IPS-15b (cell line): Measurements from ENCODE around the gene CNOT8.

ENCODE experiments used
- H3K27me3 ChIP-seq: one replicate; pipeline ENCODE4 v1.6.1; 2013; ENCODE audit warnings: low read length; ENCODE audit not compliant: control insufficient read depth, insufficient read depth
- H3K36me3 ChIP-seq: one replicate; pipeline ENCODE4 v1.6.1; 2013; ENCODE audit warnings: low read length; ENCODE audit not compliant: control insufficient read depth, insufficient read depth
- H3K4me1 ChIP-seq: one replicate; pipeline ENCODE4 v1.6.1; 2013; ENCODE audit warnings: mild to moderate bottlenecking, low read length; ENCODE audit not compliant: control insufficient read depth, insufficient read depth
- H3K4me3 ChIP-seq: one replicate; pipeline ENCODE4 v1.5.1; 2013; ENCODE audit warnings: low read depth, low read length
- H3K9ac ChIP-seq: one replicate; pipeline ENCODE4 v1.6.1; 2013; ENCODE audit warnings: low read depth, mild to moderate bottlenecking, low read length
- H3K9me3 ChIP-seq: one replicate; pipeline ENCODE4 v1.6.1; 2013; ENCODE audit warnings: mild to moderate bottlenecking, low read length; ENCODE audit not compliant: control insufficient read depth, insufficient read depth

CNOT8 gene

DNA sequence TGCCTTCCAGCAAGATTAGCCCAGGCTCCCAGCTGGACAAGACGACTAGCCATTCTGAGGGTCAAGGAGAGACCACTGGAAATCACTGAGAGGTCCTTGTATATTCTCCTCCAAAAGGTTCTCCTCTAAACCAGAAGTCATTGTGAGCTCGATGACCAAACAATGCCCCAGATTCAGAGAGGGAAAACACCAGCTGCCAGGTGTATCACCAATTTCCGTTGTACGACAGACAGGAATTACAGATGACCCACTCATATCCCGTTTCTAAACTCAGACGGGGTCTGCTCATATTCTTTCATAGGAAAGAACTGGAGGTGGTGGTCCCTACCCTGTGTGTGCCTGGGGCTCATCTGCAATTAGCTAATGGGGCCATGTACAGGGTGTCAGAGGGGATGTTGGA lies 22.2 kb upstream of the CNOT8 start:
- peaks cover 4% of the 10 kb centered on the region for H3K4me1 ChIP-seq
- no peaks in the 10 kb centered on the region for H3K9me3 ChIP-seq
- no peak overlapping the region for H3K4me3 ChIP-seq
- no peak overlapping the region for H3K9ac ChIP-seq
- no peaks in the 10 kb centered on the region for H3K27me3 ChIP-seq
- peaks cover 3% of the 10 kb centered on the region for H3K36me3 ChIP-seq

DNA sequence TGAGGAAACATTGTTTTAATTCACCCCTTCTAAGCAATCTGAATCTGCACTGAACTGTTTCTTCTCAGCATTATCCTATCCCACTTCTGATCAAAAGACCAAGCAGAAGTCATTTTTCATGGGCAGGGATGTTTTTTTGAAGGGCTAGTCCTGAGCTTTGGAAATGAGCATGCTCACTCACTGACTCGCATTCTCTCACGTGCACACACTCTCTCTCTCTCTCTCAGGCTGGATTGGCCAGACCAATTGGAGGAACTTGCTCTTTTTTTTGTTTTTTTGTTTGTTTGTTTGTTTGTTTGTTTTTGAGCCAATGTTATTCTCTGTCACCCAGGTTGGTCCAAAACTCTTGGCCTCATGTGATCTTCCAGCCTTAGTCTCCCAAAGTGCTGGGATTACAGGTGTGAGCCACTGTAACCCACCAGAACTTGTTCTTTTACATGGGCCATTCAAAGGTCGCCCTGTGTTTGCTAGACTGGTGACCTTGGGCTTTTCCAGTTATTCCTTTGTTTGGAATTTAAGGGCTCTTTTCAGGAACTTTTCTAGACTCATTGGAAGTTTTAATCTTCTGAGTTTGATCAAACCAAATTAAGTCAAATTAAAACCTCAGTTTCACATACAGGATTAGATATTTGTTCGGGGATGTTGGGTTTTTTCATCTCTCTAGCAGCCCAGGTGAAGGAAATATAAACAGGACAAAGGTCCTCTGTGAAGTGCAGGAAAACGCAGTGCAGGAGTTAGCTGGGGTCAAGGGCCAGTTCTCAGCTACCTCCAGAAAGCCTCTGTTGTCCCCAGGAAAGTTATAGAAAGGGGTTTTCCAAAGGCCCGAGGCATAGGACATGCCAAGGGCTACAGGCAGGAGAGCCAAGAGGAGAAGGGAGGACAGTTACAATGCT lies 21.2 kb upstream of the CNOT8 start:
- no peaks in the 10 kb centered on the region for H3K9me3 ChIP-seq
- peaks cover 3% of the 10 kb centered on the region for H3K36me3 ChIP-seq
- H3K9ac ChIP-seq = no peak overlapping the region
- H3K27me3 ChIP-seq = no peaks in the 10 kb centered on the region
- H3K4me1 ChIP-seq = peaks cover 4% of the 10 kb centered on the region
- H3K4me3 ChIP-seq = no peak overlapping the region

DNA sequence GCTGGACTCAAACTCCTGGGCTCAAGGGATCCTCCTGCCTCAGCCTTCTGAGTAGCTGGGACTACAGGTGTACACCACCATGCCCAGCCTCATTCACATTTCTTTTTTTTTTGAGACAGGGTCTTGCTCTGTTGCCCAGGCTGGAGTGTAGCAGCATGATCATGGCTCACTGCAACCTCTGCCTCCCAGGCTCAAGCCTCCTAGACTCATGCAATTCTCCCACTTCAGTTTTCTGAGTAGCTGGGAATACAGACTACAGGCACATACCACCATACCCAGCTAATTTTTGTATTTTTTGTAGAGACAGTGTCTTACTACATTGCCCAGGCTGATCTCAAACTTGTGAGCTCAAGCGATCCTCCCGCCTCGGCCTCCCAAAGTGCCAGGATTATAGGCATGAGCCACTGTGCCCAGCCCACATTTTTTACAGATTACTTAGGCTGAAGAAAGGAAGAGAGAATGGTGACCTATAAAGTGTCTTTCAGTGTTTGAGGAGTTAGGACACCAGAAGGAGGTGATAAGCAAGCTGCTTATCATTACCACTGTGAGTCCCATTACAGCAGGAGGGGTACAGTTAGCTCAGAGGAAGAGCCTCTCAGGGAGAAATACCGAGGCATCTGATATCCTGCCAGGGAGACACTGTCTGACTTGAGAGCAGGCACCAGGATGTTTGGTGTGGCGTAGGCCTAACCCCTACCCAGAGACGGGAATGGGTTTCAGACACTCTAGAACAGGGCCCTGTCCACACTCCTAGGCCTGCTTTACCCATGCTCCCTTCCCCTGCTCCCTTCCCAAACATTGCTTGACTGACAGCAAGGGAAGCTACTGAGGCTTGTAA lies 17.8 kb upstream of the CNOT8 start:
- Histone ChIP-seq H3K4me1 (no peaks in the 10 kb centered on the region), H3K9me3 (no peaks in the 10 kb centered on the region), H3K4me3 (no peak overlapping the region), H3K9ac (no peak overlapping the region), H3K27me3 (no peaks in the 10 kb centered on the region), H3K36me3 (peaks cover 3% of the 10 kb centered on the region)

DNA sequence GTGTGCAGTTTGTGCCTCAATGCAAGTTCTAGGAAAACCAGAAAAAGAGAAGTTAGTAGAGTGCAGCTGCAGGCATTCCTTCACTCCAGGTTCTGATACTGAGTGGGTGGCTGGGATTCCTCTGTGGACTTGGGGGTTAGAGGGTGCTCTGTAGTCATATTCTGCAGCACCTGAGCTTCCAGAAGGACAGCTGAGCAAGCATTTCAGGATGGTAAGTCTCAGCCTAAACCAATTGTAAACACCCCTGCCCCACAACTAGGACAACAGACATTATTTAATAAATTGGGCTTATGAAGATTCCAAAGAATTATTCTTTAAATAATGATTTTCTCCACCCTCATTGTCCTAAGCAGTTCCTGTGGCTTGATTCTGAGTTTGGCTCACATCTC lies 17.2 kb upstream of the CNOT8 start:
- no peaks in the 10 kb centered on the region for H3K4me1 ChIP-seq
- H3K36me3 ChIP-seq = peaks cover 3% of the 10 kb centered on the region
- H3K4me3 ChIP-seq = no peak overlapping the region
- H3K9me3 ChIP-seq = no peaks in the 10 kb centered on the region
- no peaks in the 10 kb centered on the region for H3K27me3 ChIP-seq
- no peak overlapping the region for H3K9ac ChIP-seq

DNA sequence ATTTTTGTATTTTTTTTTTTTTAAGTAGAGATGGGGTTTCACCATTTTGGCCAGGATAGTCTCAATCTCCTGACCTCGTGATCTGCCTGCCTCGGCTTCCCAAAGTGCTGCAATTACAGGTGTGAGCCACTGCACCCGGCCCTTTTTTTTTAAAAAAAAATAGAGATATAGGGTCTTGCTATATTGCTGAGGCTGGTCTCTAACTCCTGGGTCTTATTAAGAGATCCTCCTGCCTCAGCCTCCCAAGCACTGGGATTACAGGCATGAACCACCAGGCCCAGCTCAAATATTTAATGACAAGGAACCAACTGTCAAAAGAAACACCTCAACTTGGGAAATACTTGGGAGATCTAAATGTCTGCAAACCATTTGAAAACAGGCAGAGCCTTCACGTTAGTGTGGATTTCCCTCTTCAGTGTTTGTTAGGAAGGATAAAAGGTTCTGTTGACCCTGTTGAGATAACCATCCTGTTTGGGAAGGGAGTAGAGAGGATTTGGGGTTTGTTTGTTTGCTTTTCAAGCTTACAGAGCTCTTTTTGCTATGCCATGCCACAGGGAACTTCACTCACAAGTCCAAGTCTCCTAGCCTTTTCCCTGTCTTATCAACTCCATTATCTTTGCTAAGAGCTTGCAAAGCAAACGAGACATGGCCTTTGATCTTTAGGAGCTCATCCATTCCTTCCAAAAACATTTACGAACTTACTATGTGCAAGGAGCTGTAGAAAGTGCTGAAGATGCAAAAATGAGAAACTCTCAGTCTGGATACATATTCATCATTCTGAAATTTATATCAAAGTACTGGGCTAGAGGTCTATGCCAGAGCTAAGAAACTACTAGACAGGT lies 15.5 kb upstream of the CNOT8 start:
- Histone ChIP-seq H3K36me3 (peaks cover under 1% of the 10 kb centered on the region), H3K4me1 (no peaks in the 10 kb centered on the region), H3K9ac (no peak overlapping the region), H3K9me3 (no peaks in the 10 kb centered on the region), H3K27me3 (no peaks in the 10 kb centered on the region), H3K4me3 (no peak overlapping the region)

DNA sequence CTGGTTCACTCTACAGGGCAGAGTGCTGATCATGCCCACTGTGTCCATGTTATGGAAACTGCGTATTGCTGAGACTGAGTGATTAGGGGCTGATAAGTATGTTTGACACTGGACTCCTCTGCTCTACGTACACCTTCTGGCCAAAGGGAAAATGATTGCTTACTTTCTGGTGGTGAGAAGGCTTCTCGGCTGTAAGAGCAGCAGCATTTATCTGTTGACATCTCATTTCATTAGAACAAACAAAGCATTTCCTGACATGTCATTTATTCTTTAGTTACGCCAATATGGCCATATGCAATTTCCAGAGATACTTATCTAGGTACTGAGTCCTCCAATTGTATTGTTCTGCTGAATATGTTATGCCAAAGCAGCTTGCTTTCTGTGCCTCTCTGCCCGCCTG lies 13.6 kb upstream of the CNOT8 start:
- Histone ChIP-seq H3K4me3 (no peak overlapping the region), H3K4me1 (no peaks in the 10 kb centered on the region), H3K36me3 (no peaks in the 10 kb centered on the region), H3K9ac (no peak overlapping the region), H3K27me3 (no peaks in the 10 kb centered on the region), H3K9me3 (no peaks in the 10 kb centered on the region)

DNA sequence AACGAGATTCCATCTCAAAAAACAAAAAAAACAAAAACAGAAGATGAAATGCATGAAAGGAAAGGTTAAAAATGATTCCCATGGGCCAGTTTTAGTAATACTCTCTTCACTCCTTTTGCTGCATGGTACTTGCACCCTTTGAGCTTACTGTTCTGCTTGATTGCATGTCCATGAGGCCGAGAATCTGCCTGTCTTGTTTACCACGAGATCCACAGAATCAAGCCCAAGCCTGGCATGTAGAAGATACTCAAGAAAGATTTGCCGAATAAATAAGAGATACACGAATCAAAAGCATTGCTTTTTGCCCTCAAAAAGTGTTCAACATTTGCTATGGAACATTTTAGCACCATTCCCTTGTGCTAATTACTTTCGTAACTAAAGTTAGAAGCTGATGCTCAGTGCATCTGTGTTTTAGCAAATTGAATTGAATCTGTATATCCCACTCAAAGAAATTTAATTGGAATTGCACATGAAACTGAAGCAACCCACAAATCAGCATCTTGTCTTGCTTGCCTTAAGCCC lies 9.1 kb upstream of the CNOT8 start:
- Histone ChIP-seq H3K9me3 (no peaks in the 10 kb centered on the region), H3K4me3 (peak overlapping the region; percentile 50), H3K36me3 (no peaks in the 10 kb centered on the region), H3K27me3 (no peaks in the 10 kb centered on the region), H3K9ac (no peak overlapping the region), H3K4me1 (peaks cover 5% of the 10 kb centered on the region)

DNA sequence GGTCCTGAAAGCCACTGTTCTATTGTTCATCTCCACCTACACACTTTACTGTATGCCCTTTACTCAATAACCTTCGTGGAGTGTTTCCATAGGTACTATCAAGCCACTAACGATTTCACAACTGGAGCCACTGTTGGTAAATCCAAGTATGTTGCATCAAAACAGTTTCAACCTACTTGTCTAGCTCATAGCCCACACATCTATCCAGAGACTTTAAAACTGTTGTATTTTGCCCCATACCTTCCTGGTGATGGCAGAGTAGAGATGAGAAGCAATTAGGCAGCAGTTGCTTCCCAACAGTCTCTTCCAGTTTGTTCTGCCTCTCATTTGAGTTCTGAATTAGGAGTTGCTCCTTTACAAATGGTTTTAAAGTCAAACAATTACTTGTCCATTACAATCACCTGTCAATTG lies 8.6 kb upstream of the CNOT8 start:
- Histone ChIP-seq H3K4me3 (peak overlapping the region; percentile 50), H3K4me1 (peaks cover 5% of the 10 kb centered on the region), H3K9me3 (no peaks in the 10 kb centered on the region), H3K27me3 (no peaks in the 10 kb centered on the region), H3K9ac (peak overlapping the region; percentile 77), H3K36me3 (no peaks in the 10 kb centered on the region)

DNA sequence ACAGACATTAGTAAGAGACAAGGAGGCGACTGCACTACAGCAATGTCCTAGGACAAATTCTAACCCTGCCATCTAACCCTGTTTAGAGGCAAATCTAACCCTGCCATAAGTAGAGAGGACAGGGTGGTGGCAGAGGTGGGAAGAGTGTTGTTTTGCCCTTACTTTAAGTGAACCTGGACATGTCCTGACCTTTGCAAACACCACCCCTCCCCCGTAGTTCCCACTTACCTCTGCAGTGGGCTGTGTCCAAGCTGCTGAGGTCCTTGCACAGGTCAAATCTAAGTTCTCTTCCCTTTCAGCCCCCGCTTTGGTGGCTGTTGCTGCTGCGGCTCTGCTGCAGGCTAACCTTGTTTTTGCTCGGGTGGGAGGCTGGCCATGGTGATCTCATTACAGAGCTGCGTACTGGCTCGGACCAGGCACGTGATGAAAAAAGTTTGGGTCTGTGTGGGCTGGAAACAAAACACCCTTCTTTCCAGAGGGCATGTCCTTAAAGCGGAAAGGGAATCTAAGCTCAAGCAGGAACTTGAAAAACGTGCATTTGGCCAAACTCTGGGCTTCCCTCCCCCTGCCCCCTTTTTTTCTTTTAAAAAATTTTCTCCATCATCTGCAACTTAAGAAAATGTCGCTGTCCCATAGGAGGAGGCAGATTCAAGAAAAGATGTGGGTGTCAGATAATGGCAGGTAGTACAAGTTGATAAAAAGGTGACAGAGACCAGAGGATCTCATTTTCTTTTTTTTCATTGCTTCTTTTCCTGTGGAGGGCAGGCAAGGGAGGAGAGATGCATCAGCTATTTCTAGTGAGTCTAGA lies 8.0 kb upstream of the CNOT8 start, which contains the start of gene FAXDC2:
Gene FAXDC2, minus strand, starts transcription at position 349 of the 808 bp plus-strand sequence. CDS start 12,425 bp downstream, outside the sequence.
- Histone ChIP-seq H3K4me1 (peaks cover 5% of the 10 kb centered on the region), H3K27me3 (no peaks in the 10 kb centered on the region), H3K4me3 (peak within 1 kb of the TSS; percentile 50), H3K36me3 (no peaks in the 10 kb centered on the region), H3K9me3 (no peaks in the 10 kb centered on the region), H3K9ac (peak within 1 kb of the TSS; percentile 77)

DNA sequence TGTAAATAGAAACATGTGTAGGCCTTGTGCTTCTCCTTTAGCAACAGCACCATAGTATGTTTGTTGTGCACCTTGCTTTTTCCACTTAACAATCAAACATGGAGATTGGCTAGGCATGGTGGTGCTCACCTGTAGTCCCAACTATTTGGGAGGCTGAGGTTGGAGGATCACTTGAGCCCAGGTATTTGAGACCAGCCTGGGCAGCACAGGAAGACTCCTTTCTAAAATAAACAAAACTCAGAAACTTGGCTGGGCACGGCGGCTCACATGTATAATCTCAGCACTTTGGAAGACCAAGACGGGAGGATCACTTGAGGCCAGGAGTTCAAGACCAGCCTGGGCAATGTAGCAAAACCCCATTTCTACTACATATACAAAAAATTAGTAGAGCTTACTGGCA lies 7.1 kb upstream of the CNOT8 start:
- Histone ChIP-seq H3K4me3 (no peak overlapping the region), H3K9me3 (no peaks in the 10 kb centered on the region), H3K36me3 (no peaks in the 10 kb centered on the region), H3K9ac (no peak overlapping the region), H3K4me1 (peaks cover 5% of the 10 kb centered on the region), H3K27me3 (no peaks in the 10 kb centered on the region)
